Choroid plexus epithelial cell (primary cell): Measurements from ENCODE around the gene GPSM1.

Experiments used
- DNase-seq: peaks from one replicate; pipeline ENCODE4 v3.0.0-alpha.2; 2010; ENCODE audit warnings: low read depth
- H3K4me3 ChIP-seq: 2 replicates; pipeline ENCODE4 v1.5.1; 2011; ENCODE audit warnings: low read depth, mild to moderate bottlenecking, control low read depth, low read length, moderate library complexity
- TF ChIP-seq, protein P1 (sequence below): conservative IDR thresholded peaks from 2 replicates; pipeline ENCODE4 v1.5.1; 2011; ENCODE audit warnings: low read depth, mild to moderate bottlenecking, control low read depth, inconsistent platforms, low read length, moderate library complexity

Gene GPSM1

DNA sequence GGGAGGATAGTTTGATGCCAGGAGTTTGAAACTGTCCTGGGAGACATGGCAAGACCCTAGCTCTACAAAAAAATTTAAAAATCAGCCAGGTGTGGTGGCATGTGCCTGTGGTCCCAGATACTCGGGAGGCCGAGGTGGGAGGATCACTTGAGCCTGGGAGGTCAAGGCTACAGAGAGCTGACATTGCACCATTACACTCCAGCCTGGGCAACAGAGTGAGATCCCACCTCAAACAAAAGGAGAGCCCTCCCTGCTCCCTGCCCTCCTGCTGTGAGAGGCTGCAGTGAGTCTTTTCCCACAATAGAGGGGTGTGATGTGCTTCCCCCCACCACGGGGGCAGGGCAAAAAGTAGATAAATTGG lies 13.3 kb upstream of the GPSM1 start:
- DNase-seq = no peak
- H3K4me3 ChIP-seq = no peak overlapping the region
- TF ChIP-seq, protein P1, sequence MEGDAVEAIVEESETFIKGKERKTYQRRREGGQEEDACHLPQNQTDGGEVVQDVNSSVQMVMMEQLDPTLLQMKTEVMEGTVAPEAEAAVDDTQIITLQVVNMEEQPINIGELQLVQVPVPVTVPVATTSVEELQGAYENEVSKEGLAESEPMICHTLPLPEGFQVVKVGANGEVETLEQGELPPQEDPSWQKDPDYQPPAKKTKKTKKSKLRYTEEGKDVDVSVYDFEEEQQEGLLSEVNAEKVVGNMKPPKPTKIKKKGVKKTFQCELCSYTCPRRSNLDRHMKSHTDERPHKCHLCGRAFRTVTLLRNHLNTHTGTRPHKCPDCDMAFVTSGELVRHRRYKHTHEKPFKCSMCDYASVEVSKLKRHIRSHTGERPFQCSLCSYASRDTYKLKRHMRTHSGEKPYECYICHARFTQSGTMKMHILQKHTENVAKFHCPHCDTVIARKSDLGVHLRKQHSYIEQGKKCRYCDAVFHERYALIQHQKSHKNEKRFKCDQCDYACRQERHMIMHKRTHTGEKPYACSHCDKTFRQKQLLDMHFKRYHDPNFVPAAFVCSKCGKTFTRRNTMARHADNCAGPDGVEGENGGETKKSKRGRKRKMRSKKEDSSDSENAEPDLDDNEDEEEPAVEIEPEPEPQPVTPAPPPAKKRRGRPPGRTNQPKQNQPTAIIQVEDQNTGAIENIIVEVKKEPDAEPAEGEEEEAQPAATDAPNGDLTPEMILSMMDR = no peak

- no peak overlapping the region for H3K4me3 ChIP-seq
- TF ChIP-seq, protein P1 = no peak
- DNase-seq = no peak
These were observed 12.4 kb upstream of the GPSM1 start for GRCh38 chr9:136314944-136315343.

DNA sequence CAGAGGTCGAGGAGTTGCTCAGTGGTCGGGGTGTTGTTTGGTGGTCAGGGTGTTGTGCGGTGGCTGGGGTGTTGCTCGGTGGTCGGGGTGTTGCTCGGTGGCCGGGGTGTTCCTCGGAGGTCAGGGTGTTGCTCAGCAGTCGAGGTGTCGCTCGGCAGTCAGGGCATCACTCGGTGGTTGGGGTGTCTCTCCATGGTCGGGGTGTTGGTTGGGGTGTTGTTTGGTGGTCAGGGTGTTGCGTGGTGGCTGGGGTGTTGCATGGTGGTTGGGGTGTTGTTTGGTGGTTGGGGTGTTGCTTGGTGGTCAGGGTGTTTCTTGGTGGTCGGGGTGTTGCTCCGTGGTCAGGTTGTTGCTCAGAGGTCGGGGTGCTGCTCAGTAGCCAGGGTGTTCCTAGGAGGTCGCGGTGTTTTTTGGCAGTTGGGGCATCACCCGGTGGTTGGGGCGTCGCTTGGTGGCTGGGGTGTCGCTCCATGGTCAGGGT lies 11.0 kb upstream of the GPSM1 start:
- H3K4me3 ChIP-seq = no peak overlapping the region
- DNase-seq = no peak
- TF ChIP-seq, protein P1 = no peak

- TF ChIP-seq, protein P1 = no peak
- no peak overlapping the region for H3K4me3 ChIP-seq
- no peak for DNase-seq
These were observed 10.3 kb upstream of the GPSM1 start for GRCh38 chr9:136316896-136317676.

GRCh38 chr9:136317695-136318094 lies 9.6 kb upstream of the GPSM1 start:
- DNase-seq = no peak

GRCh38 chr9:136318111-136318775 lies 9.1 kb upstream of the GPSM1 start:
- no peak for DNase-seq
- TF ChIP-seq, protein P1 = no peak
- no peak overlapping the region for H3K4me3 ChIP-seq

More at GRCh38 chr9:136317695-136318094, 9.6 kb upstream of the GPSM1 start:
- TF ChIP-seq, protein P1 = no peak
- no peak overlapping the region for H3K4me3 ChIP-seq
